Uterus (tissue), 2 donors: ENCODE measurements around the gene SLC18A2.

Source experiments
- CTCF ChIP-seq, 4 experiments: fragments of 200-600 bp in 2 of 4; fragments of 450-650 bp in 2 of 4; sonication (generic) in 2 of 4; IDR thresholded peaks; one replicate each; pipeline ENCODE4 v1.5.1; 2016 to 2019; ENCODE audit warnings: antibody characterized with exemption in 4 of 4, mild to moderate bottlenecking in 2 of 4, moderate library complexity in 1 of 4
- POLR2A ChIP-seq, 2 donors: fragments of 450-650 bp; IDR thresholded peaks; one replicate each; pipeline ENCODE4 v1.6.1; 2016; ENCODE audit warnings: antibody characterized with exemption in 2 of 2, mild to moderate bottlenecking in 1 of 2, moderate library complexity in 1 of 2

- no peak for TF ChIP-seq CTCF (IDR thresholded peaks at IDR 0.05)
- no peak for TF ChIP-seq POLR2A (IDR thresholded peaks at IDR 0.05)
These were observed 8.7 kb downstream of the SLC18A2 start for GRCh38 chr10:117249493-117250093.
